Suprapubic skin (tissue), 4 donors: Measurements from ENCODE around the gene OGFOD1.

Source experiments
- CTCF ChIP-seq, 2 donors: fragments of 200-600 bp in 1 of 2; fragments of 450-650 bp in 1 of 2; sonication (generic) in 1 of 2; IDR thresholded peaks; one replicate each; pipeline ENCODE4 v1.5.1; 2016 to 2019; ENCODE audit warnings: antibody characterized with exemption in 2 of 2, mild to moderate bottlenecking in 1 of 2, moderate library complexity in 1 of 2
- EP300 ChIP-seq: sonication (generic); formaldehyde crosslinking; IDR thresholded peaks from one replicate; pipeline ENCODE4 v1.6.1; 2017; ENCODE audit warnings: antibody characterized with exemption
- POLR2AphosphoS5 ChIP-seq, 3 donors: sonication (generic); formaldehyde crosslinking; IDR thresholded peaks; one replicate each; pipeline ENCODE4 v1.6.1; 2017; ENCODE audit warnings: antibody characterized with exemption in 3 of 3

GRCh38 chr16:56462064-56462796, 10.9 kb downstream of the OGFOD1 start:
- TF ChIP-seq CTCF (IDR thresholded peaks at IDR 0.05) (no peak), POLR2AphosphoS5 (IDR thresholded peaks at IDR 0.05) (no peak), EP300 (no peak)
